ENCODE data around the gene GRWD1.
A peak's percentile ranks its signal among the peaks of the same experiment; 100 is the strongest.

The GRWD1 gene

GRCh38 chr19:48456864-48457263 lies 11.1 kb downstream of the GRWD1 start:
- DNase-seq (ENCODE audit: insufficient read length, low spot score) (no peak), FAIRE-seq (no peak)
- TF ChIP-seq POLR2A (IDR thresholded peaks at IDR 0.05; ENCODE audit: low read depth, low read length): no peak

- TF ChIP-seq POLR2A (IDR thresholded peaks at IDR 0.05; ENCODE audit: low read depth, low read length): no peak
- FAIRE-seq (no peak), DNase-seq (ENCODE audit: insufficient read length, low spot score) (no peak)
Measured at GRCh38 chr19:48458016-48458415, 12.2 kb downstream of the GRWD1 start.

GRCh38 chr19:48461651-48461981 lies 15.8 kb downstream of the GRWD1 start:
- no peak for TF ChIP-seq POLR2A (IDR thresholded peaks at IDR 0.05; ENCODE audit: low read depth, low read length)
- FAIRE-seq (no peak), DNase-seq (ENCODE audit: insufficient read length, low spot score) (no peak)

GRCh38 chr19:48461982-48462655 lies 16.3 kb downstream of the GRWD1 start:
- DNase-seq (ENCODE audit: insufficient read length, low spot score) (no peak), FAIRE-seq (no peak)
- no peak for TF ChIP-seq POLR2A (IDR thresholded peaks at IDR 0.05; ENCODE audit: low read depth, low read length)

GRCh38 chr19:48465215-48465614 lies 19.4 kb downstream of the GRWD1 start:
- no peak for DNase-seq (ENCODE audit: insufficient read length, low spot score)
- TF ChIP-seq POLR2A (IDR thresholded peaks at IDR 0.05; ENCODE audit: low read depth, low read length): no peak
- no peak for FAIRE-seq

GRCh38 chr19:48466561-48467325 lies 21.0 kb downstream of the GRWD1 start:
- TF ChIP-seq POLR2A (IDR thresholded peaks at IDR 0.05; ENCODE audit: low read depth, low read length): no peak
- FAIRE-seq: peak; percentile 45
- peak; percentile 69 for DNase-seq (ENCODE audit: insufficient read length, low spot score)

- peak; percentile 87 for FAIRE-seq
- DNase-seq (ENCODE audit: insufficient read length, low spot score): peak; percentile 85
- no peak for TF ChIP-seq POLR2A (IDR thresholded peaks at IDR 0.05; ENCODE audit: low read depth, low read length)
Measured at GRCh38 chr19:48468772-48469288, 23.0 kb downstream of the GRWD1 start.

GRCh38 chr19:48469289-48469881 lies 23.6 kb downstream of the GRWD1 start, which contains the start of gene CYTH2:
Gene CYTH2, plus strand, starts transcription at chr19:48469369. Its CDS starts 139 bp downstream, at chr19:48469508.
- peak; percentile 57; the same call in 1 of the 2 replicates for TF ChIP-seq POLR2A (IDR thresholded peaks at IDR 0.05; ENCODE audit: low read depth, low read length)
- DNase-seq (ENCODE audit: insufficient read length, low spot score): peak; percentile 51
- no peak for FAIRE-seq

- FAIRE-seq: no peak
- TF ChIP-seq POLR2A (IDR thresholded peaks at IDR 0.05; ENCODE audit: low read depth, low read length): no peak
- no peak for DNase-seq (ENCODE audit: insufficient read length, low spot score)
Measured at GRCh38 chr19:48469934-48470680, 24.3 kb downstream of the GRWD1 start.

GRCh38 chr19:48470856-48471255 lies 25.1 kb downstream of the GRWD1 start:
- no peak for TF ChIP-seq POLR2A (IDR thresholded peaks at IDR 0.05; ENCODE audit: low read depth, low read length)
- DNase-seq (ENCODE audit: insufficient read length, low spot score): no peak
- no peak for FAIRE-seq

GRCh38 chr19:48471836-48472235 lies 26.1 kb downstream of the GRWD1 start:
- no peak for TF ChIP-seq POLR2A (IDR thresholded peaks at IDR 0.05; ENCODE audit: low read depth, low read length)
- DNase-seq (ENCODE audit: insufficient read length, low spot score) (no peak), FAIRE-seq (no peak)

- FAIRE-seq (no peak), DNase-seq (ENCODE audit: insufficient read length, low spot score) (no peak)
- no peak for TF ChIP-seq POLR2A (IDR thresholded peaks at IDR 0.05; ENCODE audit: low read depth, low read length)
Measured at GRCh38 chr19:48473161-48473966, 27.6 kb downstream of the GRWD1 start.

GRCh38 chr19:48474084-48474592 lies 28.4 kb downstream of the GRWD1 start:
- FAIRE-seq (no peak), DNase-seq (ENCODE audit: insufficient read length, low spot score) (no peak)
- no peak for TF ChIP-seq POLR2A (IDR thresholded peaks at IDR 0.05; ENCODE audit: low read depth, low read length)

Data from H54 (cell line).